ENCODE results near the gene ATR. TPM values are rescaled to one million over a fixed set of nuclear protein-coding genes. Genes with fewer than 3 reads are reported as not detected.

The ATR gene
- polyA plus RNA-seq, 4 donors: 21.6 to 33.1 (median 28.4) TPM

- DNase-seq (ENCODE audit: low read depth in 4 of 4, low spot score in 3 of 4): no peak
These were observed 44.0 kb downstream of the ATR start for GRCh38 chr3:142534543-142534942.

DNA sequence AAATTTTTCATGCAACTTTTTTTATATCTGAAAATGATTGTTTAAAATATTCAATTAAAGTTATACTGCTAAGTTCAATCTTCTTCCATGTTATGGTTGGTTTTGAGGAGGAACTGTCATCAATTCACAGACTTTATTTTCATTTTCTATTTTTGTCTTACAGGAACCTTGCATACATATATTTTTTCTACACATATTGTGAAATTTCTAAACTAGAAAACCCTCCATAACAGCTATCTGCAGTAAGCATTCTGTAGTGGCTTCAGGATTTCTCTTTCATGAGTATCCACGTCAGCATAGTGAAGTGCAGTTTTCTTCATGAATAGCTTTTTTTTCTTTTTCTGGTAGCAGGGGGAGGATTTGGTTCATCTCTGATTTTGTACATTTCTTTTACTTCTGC is 48.2 kb downstream of the ATR start:
- no peak for DNase-seq (ENCODE audit: low read depth in 4 of 4, low spot score in 3 of 4)

DNA sequence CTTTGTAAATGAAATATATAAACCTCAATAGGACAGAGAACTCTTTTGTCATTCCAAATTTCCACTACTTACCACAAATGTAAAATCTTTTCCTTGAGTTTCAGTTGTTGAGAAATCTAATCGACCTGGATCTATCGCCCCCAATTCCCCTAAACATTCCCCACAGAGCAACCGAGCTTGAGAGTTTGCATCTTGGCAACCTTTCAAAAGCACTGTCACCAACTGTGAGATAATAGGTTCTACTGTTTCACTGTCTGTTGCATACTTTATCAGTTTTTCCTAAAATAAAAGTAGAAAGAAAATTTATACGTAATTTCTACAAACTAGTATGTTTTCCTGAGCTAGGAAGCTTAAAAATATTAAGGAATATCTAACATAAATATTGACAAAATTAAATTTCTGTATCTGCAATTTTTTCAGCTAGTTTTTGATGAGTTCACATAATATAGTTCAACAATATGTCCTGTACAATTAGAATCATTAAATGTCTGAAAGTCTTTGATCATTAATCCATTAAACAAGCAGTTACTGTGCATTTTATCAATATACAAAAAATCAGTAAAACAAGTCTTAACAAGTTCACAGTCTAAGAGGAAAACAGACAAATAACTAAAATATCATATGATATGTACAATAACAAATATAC is 54.5 kb downstream of the ATR start:
- DNase-seq (ENCODE audit: low read depth in 4 of 4, low spot score in 3 of 4): no peak

GRCh38 chr3:142509079-142509478 is 69.5 kb downstream of the ATR start:
- DNase-seq (ENCODE audit: low read depth in 4 of 4, low spot score in 3 of 4): no peak

GRCh38 chr3:142507241-142507640 is 71.3 kb downstream of the ATR start:
- DNase-seq (ENCODE audit: low read depth in 4 of 4, low spot score in 3 of 4): no peak

- no peak for DNase-seq (ENCODE audit: low read depth in 4 of 4, low spot score in 3 of 4)
These were observed 76.1 kb downstream of the ATR start for GRCh38 chr3:142502187-142502985.

DNA sequence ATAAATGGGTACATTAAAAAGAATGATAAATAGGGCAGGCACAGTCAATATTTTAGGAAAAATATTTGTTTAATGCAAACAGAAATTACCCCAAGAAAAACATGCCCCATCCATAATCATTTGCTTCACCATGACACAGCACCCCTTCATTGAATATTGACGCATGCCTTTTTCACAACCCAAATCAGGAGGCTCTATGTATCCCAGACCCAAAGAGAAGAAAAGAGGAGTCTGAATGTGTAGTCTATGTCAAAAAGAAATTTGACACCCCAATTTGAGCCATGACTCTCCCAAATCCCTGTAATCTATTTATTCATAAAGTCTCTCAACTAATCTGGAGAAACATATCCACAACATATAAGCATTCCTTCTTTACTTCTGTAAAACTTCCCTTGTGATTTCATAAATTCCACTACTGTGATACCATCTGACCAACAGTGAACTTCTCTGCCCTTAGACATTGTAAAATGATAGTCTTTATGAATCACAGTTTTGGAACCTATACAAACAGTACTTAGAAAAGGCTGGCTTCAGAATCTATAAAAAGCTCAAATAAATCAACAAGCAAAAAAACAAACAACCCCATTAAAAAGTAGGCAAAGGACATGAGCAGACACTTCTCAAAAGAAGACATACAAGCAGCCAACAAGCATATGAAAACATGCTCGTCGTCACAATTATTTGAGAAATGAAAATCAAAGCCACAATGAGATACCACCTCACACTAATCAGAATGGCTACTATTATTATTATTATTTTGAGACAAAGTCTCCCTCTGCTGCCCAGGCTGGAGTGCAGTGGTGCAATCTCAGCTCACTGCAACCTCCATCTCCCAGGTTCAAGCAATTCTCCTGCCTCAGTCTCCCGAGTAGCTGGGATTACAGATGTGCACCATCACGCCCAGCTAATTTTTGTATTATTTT is 77.3 kb downstream of the ATR start:
- DNase-seq (ENCODE audit: low read depth in 4 of 4, low spot score in 3 of 4): no peak

GRCh38 chr3:142500211-142500610 is 78.3 kb downstream of the ATR start:
- DNase-seq (ENCODE audit: low read depth in 4 of 4, low spot score in 3 of 4): no peak

DNA sequence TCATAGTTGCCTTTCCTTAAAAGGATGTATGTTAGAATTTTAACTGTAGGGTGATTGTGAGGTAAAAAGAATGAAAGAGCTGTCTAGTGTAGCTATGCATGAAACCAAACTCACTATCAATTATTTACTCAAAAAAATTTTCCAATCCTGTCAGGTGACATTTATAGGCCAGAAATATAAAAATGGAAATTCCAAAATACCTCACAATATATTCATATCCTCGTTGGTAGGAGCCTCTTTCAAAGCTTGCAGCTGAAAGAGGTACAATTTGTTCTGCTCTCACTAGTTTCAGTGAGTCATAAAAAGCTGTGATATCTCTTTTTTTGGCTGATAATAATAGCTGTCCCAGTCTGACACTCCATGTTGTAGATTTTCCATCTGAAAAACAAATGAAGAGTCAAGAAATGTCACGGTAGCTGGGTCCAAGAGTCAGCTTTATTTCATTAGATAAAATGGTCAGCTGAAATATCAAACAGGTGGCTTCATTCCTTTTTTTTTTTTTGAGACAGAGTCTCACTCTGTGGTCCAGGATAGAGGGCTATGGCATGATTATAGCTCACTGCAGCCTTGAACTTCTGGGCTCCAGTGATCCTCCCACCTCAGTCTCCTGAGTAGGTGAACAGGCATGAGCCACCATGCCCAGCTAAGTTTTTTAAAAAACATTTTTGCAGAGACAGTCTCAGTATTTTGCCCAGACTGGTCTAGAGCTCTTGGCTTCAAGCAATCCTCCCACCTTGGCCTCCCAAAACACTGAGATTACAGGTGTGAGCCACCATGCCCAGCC is 79.9 kb downstream of the ATR start:
- DNase-seq (ENCODE audit: low read depth in 4 of 4, low spot score in 3 of 4): no peak

GRCh38 chr3:142497729-142498128 is 80.8 kb downstream of the ATR start:
- DNase-seq (ENCODE audit: low read depth in 4 of 4, low spot score in 3 of 4): no peak

DNA sequence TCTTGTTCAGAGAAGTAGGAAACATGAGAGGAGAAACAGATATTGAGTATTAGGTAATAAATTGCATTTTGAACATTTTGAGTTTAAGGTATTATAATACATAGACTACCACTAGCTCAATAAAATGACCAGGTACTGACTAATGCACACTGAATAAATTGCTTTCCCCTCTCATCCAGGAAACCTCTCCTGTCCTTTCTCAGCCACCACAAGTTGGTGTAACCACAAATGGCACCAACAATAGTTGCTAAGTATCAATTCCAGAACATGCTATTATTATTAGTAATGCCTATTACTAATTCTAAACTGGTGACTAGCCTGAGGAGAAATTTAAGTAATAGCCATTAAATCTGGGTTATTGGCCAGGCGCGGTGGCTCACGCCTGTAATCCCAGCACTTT is 83.4 kb downstream of the ATR start:
- DNase-seq (ENCODE audit: low read depth in 4 of 4, low spot score in 3 of 4): no peak

DNA sequence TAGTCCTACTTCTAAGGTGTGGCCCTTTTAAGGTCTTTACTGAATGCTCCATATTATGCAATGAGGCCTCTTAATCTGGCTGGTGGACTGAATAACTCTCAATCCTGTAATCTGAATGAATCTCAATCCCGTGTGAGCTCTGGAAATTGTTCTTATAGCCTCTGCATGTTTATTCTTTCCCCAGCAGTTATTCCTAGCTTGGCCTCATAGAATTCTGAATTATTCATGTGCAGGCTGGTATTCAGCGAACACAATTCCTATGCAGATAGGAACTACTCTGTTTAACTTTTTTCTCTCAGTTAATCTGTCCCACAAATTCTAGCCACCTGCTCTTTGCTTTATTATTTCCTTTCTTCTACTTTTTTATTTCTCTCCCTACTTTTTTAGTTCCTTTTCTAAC is 86.3 kb downstream of the ATR start:
- no peak for DNase-seq (ENCODE audit: low read depth in 4 of 4, low spot score in 3 of 4)

DNA sequence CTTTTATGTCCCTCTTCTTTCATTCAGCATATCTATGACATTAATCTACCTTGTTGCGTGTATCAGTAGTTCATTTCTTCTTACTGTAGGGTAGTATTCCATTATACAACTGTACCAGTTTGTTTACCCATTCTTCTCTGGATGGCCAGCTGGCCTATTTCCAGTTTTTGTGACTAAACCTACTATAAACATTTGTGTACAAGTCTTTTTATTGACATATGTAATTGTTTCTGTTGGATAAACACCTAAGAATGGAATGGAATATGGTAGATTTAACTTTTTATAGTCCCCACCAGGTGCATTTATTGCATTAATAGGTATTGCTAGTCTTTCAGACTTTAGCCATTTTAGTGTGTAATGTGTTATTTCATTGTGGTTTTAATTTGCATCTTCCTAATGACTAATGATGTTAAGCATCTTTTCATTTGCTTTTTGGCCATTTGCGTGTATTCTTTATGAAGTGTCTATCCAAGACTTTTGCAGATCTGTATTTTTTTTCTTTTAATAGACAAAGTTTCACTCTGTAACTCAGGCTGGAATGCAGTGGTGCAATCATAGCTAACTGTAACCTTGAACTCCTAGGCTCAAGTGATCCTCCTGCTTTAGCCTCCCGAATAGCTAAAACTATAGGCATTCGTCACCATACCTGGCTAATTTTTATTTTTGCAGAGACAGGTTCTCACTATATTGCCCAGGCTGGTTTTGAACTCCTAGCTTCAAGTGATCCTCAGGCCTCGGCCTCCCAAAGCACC is 88.8 kb downstream of the ATR start:
- no peak for DNase-seq (ENCODE audit: low read depth in 4 of 4, low spot score in 3 of 4)

- no peak for DNase-seq (ENCODE audit: low read depth in 4 of 4, low spot score in 3 of 4)
These were observed 93.6 kb downstream of the ATR start for GRCh38 chr3:142484912-142485435.

GRCh38 chr3:142481196-142481595 is 97.3 kb downstream of the ATR start:
- no peak for DNase-seq (ENCODE audit: low read depth in 4 of 4, low spot score in 3 of 4)

DNA sequence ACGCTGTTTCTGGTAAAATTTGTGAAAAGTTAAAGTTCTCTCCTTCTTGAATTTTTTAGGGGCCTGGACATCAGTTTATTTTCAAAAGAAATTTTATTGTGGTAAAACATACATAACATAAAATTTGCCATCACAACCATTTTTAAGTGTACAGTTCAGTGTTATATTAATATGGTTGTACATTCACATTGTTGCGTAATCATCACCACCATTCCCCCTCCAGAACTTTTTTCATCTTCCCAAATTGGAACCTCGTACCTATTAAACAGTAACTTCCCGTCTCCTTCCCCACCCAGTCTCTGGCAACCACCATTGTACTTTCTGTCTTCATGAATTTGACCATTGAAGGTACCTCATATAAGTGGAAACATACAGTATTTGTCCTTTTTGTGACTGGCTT is 107.7 kb downstream of the ATR start:
- DNase-seq (ENCODE audit: low read depth in 4 of 4, low spot score in 3 of 4): no peak

- no peak for DNase-seq (ENCODE audit: low read depth in 4 of 4, low spot score in 3 of 4)
These were observed 110.1 kb downstream of the ATR start for GRCh38 chr3:142468456-142468855.

DNA sequence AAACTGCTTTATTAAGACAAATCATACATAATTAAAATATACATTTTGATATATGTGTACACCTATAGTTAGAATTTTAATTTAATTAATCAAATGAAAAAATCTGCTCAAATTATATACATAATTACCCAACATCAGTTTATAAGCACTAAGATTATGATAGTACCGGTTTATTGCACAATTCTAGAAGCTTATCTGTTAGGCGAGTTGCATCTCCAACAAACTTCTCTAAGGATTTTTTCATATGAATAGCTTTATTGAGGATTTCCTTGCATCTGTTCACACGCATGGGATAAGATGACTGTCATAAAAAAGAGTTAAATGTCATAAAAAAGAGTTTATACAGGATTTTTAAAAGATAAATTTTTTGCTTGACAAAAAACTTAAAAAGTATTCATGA is 110.8 kb downstream of the ATR start:
- no peak for DNase-seq (ENCODE audit: low read depth in 4 of 4, low spot score in 3 of 4)

DNA sequence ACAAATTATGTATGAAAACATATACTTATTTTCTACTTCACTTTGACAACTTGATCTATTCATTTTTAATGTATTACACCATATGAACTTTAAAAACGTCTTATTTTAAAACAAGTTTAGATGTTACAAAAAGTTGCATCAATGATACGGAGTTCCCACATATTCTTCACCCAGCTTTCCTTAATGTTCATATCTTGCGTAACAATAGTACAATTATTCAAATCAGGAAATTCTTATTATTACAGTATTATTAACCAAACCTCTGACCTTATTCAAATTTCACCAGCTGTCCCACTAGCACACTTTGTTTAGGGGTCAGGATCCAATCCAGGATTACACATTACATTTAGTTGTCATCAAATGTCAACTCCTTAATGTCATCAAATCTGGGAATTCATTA is 117.8 kb downstream of the ATR start:
- no peak for DNase-seq (ENCODE audit: low read depth in 4 of 4, low spot score in 3 of 4)

GRCh38 chr3:142459929-142460328 is 118.6 kb downstream of the ATR start:
- DNase-seq (ENCODE audit: low read depth in 4 of 4, low spot score in 3 of 4): no peak

Measured in right renal pelvis (tissue), 4 donors.